ENCODE results near the gene OTOG.

GRCh38 chr11:17683377-17684161 lies 136.5 kb downstream of the OTOG start:
- no peak for TF ChIP-seq POLR2A (IDR thresholded peaks at IDR 0.05; ENCODE audit: control extremely low read depth in 1 of 2, low read depth in 2 of 2, low read length in 2 of 2)
- no peak for TF ChIP-seq CTCF (IDR thresholded peaks at IDR 0.05; ENCODE audit: control extremely low read depth in 1 of 3, insufficient read depth in 1 of 3, low read depth in 1 of 3, low read length in 3 of 3)
- no peak for TF ChIP-seq KDM1A (IDR thresholded peaks at IDR 0.05; ENCODE audit: borderline replicate concordance, low read length)
- TF ChIP-seq EP300 (IDR thresholded peaks at IDR 0.05; ENCODE audit: borderline replicate concordance in 1 of 2, low read depth in 2 of 2, low read length in 2 of 2), result no peak
- TF ChIP-seq PHF8 (conservative IDR thresholded peaks at IDR 0.05; ENCODE audit: low read depth, low read length), result no peak
- TF ChIP-seq RNF2 (IDR thresholded peaks at IDR 0.05; ENCODE audit: borderline replicate concordance, low read depth, low read length, missing control alignments, poor library complexity, severe bottlenecking), result no peak
- no peak for TF ChIP-seq CEBPB (IDR thresholded peaks at IDR 0.05; ENCODE audit: low read depth, low read length)
- no peak for TF ChIP-seq SIX5 (IDR thresholded peaks at IDR 0.05; ENCODE audit: low read depth, low read length)
- TF ChIP-seq KDM5A (IDR thresholded peaks at IDR 0.05; ENCODE audit: low read length), result no peak
- TF ChIP-seq CREB1 (IDR thresholded peaks at IDR 0.05), result no peak
- TF ChIP-seq SIN3A (conservative IDR thresholded peaks at IDR 0.05 in 1 of 2, IDR thresholded peaks at IDR 0.05 in 1 of 2; ENCODE audit: low read depth in 1 of 2, low read length in 2 of 2), result no peak
- no peak for TF ChIP-seq USF2 (IDR thresholded peaks at IDR 0.05; ENCODE audit: low read length)
- no peak for TF ChIP-seq RXRA (IDR thresholded peaks at IDR 0.05; ENCODE audit: insufficient read depth, low read depth, low read length)
